ENCODE data around the gene COG2.

DNA sequence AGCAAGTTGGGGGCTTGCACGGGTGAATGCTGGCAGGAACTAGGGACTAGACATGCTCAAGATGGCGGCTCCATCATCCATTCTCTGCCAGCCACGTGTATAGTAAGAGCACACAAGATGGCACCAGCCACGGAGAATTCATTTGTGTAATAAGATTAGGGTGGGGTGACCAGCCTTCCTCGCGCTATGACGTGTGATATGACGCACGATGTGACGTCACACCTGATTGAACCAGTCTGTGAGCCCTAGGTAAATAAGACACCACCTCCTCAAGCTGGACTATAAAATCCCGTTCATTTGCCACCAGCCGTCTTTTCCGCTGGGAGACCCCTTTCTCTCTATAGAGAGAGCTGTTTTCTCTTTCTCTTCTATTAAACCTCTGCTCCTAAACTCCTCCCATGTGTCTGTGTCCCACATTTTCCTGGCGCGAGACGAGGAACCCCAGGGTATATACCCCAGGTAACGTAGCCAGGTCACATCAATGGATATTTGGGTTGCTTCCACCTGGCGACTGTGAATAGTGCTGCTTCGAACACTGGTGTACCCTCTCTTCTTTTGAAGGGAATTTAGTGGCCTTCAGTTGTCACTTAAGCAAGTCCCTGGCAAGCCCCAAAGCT is 18.1 kb upstream of the COG2 start:
- TF ChIP-seq ZNF350 (tag by site-specific recombination; IDR thresholded peaks at IDR 0.05) = no peak
- no peak for TF ChIP-seq ZNF16 (tag by site-specific recombination; IDR thresholded peaks at IDR 0.05; ENCODE audit: low read depth)
- no peak for TF ChIP-seq ZNF184 (tag by site-specific recombination; IDR thresholded peaks at IDR 0.05)
- TF ChIP-seq, protein P1, sequence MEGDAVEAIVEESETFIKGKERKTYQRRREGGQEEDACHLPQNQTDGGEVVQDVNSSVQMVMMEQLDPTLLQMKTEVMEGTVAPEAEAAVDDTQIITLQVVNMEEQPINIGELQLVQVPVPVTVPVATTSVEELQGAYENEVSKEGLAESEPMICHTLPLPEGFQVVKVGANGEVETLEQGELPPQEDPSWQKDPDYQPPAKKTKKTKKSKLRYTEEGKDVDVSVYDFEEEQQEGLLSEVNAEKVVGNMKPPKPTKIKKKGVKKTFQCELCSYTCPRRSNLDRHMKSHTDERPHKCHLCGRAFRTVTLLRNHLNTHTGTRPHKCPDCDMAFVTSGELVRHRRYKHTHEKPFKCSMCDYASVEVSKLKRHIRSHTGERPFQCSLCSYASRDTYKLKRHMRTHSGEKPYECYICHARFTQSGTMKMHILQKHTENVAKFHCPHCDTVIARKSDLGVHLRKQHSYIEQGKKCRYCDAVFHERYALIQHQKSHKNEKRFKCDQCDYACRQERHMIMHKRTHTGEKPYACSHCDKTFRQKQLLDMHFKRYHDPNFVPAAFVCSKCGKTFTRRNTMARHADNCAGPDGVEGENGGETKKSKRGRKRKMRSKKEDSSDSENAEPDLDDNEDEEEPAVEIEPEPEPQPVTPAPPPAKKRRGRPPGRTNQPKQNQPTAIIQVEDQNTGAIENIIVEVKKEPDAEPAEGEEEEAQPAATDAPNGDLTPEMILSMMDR (tag by site-specific recombination; IDR thresholded peaks at IDR 0.05) = no peak
- TF ChIP-seq ZBTB7A (tag by site-specific recombination; IDR thresholded peaks at IDR 0.05; ENCODE audit: low read depth) = no peak
- TF ChIP-seq ZFP37 (tag by site-specific recombination; IDR thresholded peaks at IDR 0.05) = no peak
